ENCODE results near the gene TUBGCP6.

DNA sequence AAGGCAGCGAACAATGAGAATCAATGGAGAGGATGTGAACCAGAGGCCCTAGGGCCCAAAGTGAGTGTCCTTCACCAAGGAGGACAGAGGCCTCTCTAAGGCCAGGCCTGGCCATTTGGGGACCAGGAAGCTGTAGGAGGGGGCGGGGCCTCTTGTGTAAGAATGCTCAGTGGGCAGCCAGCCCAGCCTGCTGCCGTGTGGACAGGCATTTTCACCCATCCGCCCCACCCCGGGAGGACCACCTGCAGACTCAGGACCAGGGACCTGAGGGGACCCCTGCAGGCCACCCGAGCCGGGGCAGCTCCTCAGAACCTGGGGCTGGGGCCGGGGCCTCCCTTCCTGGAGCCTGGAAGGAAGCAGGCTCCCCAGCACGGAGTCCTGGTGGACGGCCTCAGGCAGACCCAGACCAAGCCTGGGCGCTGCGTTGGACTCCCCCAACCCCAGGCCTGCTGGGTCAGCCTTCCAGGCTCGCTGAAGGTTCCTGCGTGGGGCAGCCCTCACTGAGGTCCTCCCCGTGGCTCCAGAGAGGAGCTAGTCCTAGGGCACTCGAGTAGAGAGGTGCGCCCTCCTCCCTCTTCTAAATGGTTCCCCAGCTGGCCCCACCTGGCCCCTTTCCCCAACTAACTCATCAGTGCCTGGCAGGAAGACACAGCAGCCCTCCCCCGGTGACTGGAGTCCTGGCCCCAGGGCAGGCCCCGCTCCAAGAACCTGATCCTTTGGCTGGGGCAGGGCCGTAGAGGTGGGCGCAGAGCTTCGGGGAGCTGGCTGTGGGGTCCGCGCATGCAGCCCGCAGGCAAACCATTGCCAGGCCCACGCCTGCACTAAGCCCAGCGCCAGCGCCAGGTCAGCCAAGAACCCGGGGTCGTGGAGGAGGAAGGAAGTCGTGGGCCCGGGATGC lies 60.6 kb downstream of the TUBGCP6 start:
- no peak for TF ChIP-seq ISL1 (CRISPR knock-in tag; IDR thresholded peaks at IDR 0.05)
- no peak for TF ChIP-seq ZNF565 (CRISPR knock-in tag; conservative IDR thresholded peaks at IDR 0.05; ENCODE audit: low read depth)
- no peak for TF ChIP-seq TCF4 (CRISPR knock-in tag; IDR thresholded peaks at IDR 0.05; ENCODE audit: borderline replicate concordance)
- TF ChIP-seq TOX (CRISPR knock-in tag; IDR thresholded peaks at IDR 0.05; ENCODE audit: borderline replicate concordance) = no peak
- TF ChIP-seq ARNTL (CRISPR knock-in tag; IDR thresholded peaks at IDR 0.05; ENCODE audit: borderline replicate concordance, low read depth) = no peak
- TF ChIP-seq, protein P1, sequence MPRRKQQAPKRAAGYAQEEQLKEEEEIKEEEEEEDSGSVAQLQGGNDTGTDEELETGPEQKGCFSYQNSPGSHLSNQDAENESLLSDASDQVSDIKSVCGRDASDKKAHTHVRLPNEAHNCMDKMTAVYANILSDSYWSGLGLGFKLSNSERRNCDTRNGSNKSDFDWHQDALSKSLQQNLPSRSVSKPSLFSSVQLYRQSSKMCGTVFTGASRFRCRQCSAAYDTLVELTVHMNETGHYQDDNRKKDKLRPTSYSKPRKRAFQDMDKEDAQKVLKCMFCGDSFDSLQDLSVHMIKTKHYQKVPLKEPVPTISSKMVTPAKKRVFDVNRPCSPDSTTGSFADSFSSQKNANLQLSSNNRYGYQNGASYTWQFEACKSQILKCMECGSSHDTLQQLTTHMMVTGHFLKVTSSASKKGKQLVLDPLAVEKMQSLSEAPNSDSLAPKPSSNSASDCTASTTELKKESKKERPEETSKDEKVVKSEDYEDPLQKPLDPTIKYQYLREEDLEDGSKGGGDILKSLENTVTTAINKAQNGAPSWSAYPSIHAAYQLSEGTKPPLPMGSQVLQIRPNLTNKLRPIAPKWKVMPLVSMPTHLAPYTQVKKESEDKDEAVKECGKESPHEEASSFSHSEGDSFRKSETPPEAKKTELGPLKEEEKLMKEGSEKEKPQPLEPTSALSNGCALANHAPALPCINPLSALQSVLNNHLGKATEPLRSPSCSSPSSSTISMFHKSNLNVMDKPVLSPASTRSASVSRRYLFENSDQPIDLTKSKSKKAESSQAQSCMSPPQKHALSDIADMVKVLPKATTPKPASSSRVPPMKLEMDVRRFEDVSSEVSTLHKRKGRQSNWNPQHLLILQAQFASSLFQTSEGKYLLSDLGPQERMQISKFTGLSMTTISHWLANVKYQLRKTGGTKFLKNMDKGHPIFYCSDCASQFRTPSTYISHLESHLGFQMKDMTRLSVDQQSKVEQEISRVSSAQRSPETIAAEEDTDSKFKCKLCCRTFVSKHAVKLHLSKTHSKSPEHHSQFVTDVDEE (CRISPR knock-in tag; IDR thresholded peaks at IDR 0.05) = no peak
- TF ChIP-seq, protein P2, sequence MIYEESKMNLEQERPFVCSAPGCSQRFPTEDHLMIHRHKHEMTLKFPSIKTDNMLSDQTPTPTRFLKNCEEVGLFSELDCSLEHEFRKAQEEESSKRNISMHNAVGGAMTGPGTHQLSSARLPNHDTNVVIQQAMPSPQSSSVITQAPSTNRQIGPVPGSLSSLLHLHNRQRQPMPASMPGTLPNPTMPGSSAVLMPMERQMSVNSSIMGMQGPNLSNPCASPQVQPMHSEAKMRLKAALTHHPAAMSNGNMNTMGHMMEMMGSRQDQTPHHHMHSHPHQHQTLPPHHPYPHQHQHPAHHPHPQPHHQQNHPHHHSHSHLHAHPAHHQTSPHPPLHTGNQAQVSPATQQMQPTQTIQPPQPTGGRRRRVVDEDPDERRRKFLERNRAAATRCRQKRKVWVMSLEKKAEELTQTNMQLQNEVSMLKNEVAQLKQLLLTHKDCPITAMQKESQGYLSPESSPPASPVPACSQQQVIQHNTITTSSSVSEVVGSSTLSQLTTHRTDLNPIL (CRISPR knock-in tag; IDR thresholded peaks at IDR 0.05; ENCODE audit: low read depth) = no peak

Measured in SK-N-SH treated with all-trans-retinoic acid at 6 μM for 48 hours (cell line).